HT1080 (cell line): ENCODE results near the gene THYN1. TPM values are rescaled to one million over a fixed set of nuclear protein-coding genes. Genes with fewer than 3 reads are reported as not detected.

Experiments used
- DNase-seq: peaks from one replicate; pipeline ENCODE4 v3.0.0-alpha.2; 2015; ENCODE audit warnings: low read depth
- total RNA-seq: library from RNA; depleted of rRNA; stranded (reverse); fragments of >200 nt; shearing (Covaris generic); gene quantifications from 2 replicates; pipeline ENCODE4 v1.2.3, GENCODE V29; 2014; rRNA removed

The THYN1 gene
- total RNA-seq, 1 experiment from 2014 or later: 63.1 TPM

DNA sequence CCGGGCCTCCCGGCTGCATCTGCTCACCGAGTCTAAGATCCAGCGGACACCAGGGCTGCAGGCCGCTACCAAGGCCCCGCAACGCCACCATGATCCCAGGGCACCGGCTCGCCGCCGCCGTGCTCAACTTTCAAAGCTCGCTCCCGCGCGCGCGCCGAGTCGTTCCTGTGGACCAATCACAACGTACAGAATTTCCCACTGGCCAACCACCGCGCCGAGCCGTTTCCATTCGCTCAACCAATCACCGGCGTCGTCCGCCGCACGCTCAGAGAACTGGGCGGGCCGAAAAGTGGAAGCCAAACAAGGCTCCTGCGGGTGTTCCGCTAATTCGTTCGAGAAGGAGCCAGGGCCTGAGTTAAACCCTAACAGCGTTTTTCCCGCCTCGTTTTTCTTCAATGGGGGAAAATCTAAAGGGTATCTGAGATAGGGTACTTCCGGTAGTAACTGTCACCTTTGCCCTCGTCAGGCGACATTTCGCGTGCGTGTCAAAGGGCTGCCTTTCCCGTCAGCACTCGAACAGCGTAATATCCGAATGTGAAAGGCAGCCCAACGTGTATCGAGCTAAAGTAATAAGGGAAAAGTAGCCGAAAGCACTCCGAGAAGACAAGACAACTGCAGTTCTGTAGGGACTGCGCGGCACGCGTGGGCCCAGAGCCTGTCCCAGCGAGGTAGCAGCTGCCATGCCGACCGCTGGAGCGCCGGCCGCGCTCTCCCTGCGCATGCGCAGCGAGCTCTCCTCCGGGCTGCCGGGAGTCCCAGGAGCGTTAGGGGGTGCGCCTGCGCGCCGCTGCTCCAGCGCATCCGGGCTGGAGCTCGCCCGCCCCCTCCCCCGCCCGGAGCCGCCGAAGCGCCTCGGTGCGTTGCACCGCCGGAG, 29.1 kb downstream of the THYN1 start, which contains the start of the genes NCAPD3 and VPS26B:
Gene NCAPD3 (minus strand): TSS at position 132 of the 874 bp plus-strand sequence. CDS start 41 bp downstream, at position 91.
Gene VPS26B (plus strand): TSS at position 836 of the 874 bp plus-strand sequence. CDS start 452 bp downstream, outside the sequence.
- peak; percentile 95 for DNase-seq

GRCh38 chr11:134223121-134223520, 30.0 kb downstream of the THYN1 start:
- no peak for DNase-seq

DNA sequence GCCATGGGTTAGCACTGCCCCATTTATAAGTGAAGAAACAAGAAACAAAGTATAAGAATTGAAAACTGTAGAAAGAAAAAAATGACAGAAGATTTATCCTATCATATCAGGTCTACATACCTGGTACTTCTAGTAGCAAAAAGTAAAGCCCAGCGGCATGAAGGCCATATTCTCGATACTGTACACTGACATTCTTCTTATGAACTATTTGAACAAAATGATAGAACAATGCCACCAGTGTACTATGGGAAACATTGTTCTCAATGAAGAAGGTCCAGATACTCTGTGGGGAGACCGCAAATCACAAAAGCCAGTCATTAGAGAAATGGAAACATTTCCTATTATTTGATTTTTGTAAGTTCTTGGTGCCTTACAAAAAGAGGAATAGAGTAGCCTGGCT, 36.3 kb downstream of the THYN1 start:
- no peak for DNase-seq

DNA sequence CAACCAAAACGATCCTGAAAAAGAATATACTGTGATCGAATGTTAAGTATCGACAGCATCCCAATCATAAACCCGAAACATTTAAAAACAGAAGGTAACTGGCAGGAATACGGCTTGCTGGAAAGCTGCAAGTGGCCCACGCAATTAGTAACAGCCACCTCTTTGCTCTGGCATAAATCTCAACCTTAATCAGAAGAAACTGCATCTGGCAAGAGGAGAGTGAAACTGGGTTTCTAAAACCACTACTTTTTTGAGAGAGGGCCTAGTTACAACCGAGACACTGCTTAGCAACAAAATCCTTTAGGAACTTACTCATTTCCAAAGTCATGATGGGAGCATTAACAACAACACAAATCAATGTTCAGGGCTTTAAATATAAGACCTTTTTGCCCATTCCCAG, 37.3 kb downstream of the THYN1 start:
- no peak for DNase-seq

- DNase-seq: no peak
Observed at GRCh38 chr11:134207538-134208239, 45.5 kb downstream of the THYN1 start.

DNA sequence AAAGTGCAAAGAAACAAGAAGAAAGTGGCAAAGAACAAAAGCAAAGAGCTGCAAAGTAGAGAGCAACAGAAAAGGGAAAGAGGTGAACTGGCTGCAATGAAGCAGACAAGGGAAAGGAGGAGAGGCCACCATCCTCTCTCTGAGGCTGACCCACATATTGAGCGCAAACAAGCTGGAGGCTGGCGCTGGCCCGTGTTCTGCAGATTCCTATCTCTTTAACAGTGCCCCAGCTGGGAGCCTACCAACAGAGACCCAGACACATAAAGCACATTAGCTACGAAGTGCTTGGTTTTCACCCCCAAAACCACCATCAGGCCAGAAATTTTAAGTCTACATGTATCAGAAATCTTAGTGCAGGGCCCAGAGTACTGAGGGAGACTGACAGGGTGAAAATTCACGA, 47.0 kb downstream of the THYN1 start:
- no peak for DNase-seq

DNA sequence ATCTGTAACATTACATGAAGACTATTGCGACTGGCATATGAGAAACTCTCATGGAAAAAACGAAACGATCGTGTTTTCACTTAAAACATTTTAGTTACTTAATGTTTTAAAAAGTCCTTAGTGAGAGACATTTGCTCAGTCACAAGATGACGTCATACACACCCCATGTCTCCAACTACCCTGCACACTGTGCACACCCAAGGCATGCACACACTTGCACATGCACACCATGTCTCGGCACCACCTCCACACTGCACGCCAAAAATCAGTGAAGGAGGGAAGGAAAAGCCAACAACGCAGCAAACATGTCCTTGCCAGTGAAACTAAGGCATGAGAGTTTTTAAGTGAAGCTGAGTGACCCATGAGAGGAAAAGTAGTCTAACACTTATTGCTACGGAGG, 47.4 kb downstream of the THYN1 start:
- no peak for DNase-seq

- DNase-seq: no peak
Observed at GRCh38 chr11:134202661-134203060, 50.5 kb downstream of the THYN1 start.

DNA sequence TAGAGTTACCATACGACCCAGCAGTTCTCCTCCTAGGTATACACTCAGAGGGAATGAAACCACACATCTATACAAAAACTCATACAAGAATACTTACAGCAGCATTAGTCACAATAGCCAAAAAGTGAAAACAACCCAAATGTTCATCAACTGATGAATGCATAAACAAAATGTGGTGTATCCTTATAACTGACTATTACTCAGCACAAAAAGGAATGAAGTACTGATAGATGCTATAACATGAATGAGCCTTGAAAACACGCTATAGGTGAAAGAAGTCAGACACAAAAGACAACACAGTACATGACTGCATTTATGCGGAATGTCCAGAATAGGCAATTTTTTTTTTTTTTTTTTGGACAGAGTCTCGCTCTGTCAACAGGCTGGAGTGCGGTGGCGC, 52.5 kb downstream of the THYN1 start:
- DNase-seq: no peak

GRCh38 chr11:134199531-134199930, 53.6 kb downstream of the THYN1 start:
- no peak for DNase-seq

Other genes starting within 250 kb of the THYN1 start
- 41.2 and 49.5 TPM in 2 replicates for gene JAM3, start 184.3 kb downstream of the THYN1 start, total RNA-seq
- gene NCAPD3, start 29.4 kb downstream of the THYN1 start, total RNA-seq: 44.4 and 51.3 TPM in 2 replicates
- gene VPS26B, start 28.7 kb downstream of the THYN1 start, total RNA-seq: 34.0 and 39.1 TPM in 2 replicates
- gene ACAD8, start 216 bp upstream of the THYN1 start, total RNA-seq: 18.0 and 19.6 TPM in 2 replicates
- 0.03 and 0.10 TPM in 2 replicates for gene GLB1L3, start 23.0 kb upstream of the THYN1 start, total RNA-seq
- gene GLB1L2, start 78.6 kb upstream of the THYN1 start, total RNA-seq: under 0.01 and 0.34 TPM in 2 replicates
- 0.23 and 0.45 TPM in 2 replicates for gene B3GAT1, start 158.9 kb upstream of the THYN1 start, total RNA-seq